GM21723 (cell line): Measurements from ENCODE around the gene ZBTB40.

Experiments used
- ATAC-seq: cut with Tn5 transposase; IDR thresholded peaks from one replicate; pipeline ENCODE4 v1.9.1; 2021; ENCODE audit warnings: mild to moderate bottlenecking, moderate library complexity; ENCODE audit not compliant: unreplicated experiment

Gene ZBTB40

GRCh38 chr1:22553991-22554522, 102.4 kb downstream of the ZBTB40 start:
- no peak for ATAC-seq

- no peak for ATAC-seq
These were observed 103.7 kb downstream of the ZBTB40 start for GRCh38 chr1:22555371-22555656.

GRCh38 chr1:22556391-22557104, 104.9 kb downstream of the ZBTB40 start:
- no peak for ATAC-seq

- ATAC-seq = no peak
These were observed 105.8 kb downstream of the ZBTB40 start for GRCh38 chr1:22557341-22557950.

- no peak for ATAC-seq
These were observed 111.2 kb downstream of the ZBTB40 start, which contains the start of gene EPHA8 for GRCh38 chr1:22562584-22563583. EPHA8 (plus strand) TSS chr1:22563489; CDS start chr1:22563636, 147 bp downstream.

- ATAC-seq = no peak
These were observed 112.3 kb downstream of the ZBTB40 start for GRCh38 chr1:22563671-22564602.

GRCh38 chr1:22566161-22566560, 114.5 kb downstream of the ZBTB40 start:
- ATAC-seq = no peak

- no peak for ATAC-seq
These were observed 115.5 kb downstream of the ZBTB40 start for GRCh38 chr1:22567197-22567596.

- no peak for ATAC-seq
These were observed 116.3 kb downstream of the ZBTB40 start for GRCh38 chr1:22567994-22568393.

GRCh38 chr1:22569269-22569668, 117.6 kb downstream of the ZBTB40 start:
- ATAC-seq = no peak

- no peak for ATAC-seq
These were observed 118.7 kb downstream of the ZBTB40 start for GRCh38 chr1:22570140-22570909.

- no peak for ATAC-seq
These were observed 121.2 kb downstream of the ZBTB40 start for GRCh38 chr1:22572818-22573217.

GRCh38 chr1:22573237-22573636, 121.6 kb downstream of the ZBTB40 start:
- no peak for ATAC-seq

GRCh38 chr1:22575532-22576149, 124.0 kb downstream of the ZBTB40 start:
- ATAC-seq = no peak

GRCh38 chr1:22576150-22576544, 124.5 kb downstream of the ZBTB40 start:
- ATAC-seq = no peak

- no peak for ATAC-seq
These were observed 125.0 kb downstream of the ZBTB40 start for GRCh38 chr1:22576617-22577016.

GRCh38 chr1:22578732-22579361, 127.2 kb downstream of the ZBTB40 start:
- no peak for ATAC-seq

- no peak for ATAC-seq
These were observed 128.0 kb downstream of the ZBTB40 start for GRCh38 chr1:22579541-22580155.
